ENCODE results near the gene ALPG.

DNA sequence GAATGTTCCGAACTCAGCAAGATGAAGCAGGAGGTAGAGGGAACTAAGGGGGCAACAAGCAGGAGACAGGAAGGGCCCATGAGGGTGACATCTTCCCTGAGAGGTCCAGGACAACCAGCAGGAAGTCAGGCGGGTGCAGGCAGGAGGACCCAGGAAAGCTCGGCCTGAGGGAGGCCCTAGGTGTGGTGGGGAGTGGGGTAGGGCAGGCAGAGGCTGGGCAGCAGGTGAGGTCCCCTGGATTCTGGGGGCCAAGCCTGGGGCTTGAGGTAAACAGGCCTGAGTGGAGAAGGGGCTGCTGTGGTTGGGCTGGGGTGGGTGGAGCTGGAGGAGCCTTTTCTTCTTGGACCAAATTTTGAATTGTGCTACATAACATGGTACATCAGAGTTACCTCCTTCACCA lies 4.1 kb upstream of the ALPG start:
- TF ChIP-seq TAF1 (IDR thresholded peaks at IDR 0.05; ENCODE audit: borderline replicate concordance, insufficient read depth, low read length): no peak
- no peak for TF ChIP-seq POLR2AphosphoS5 (IDR thresholded peaks at IDR 0.05; ENCODE audit: low read depth, low read length)
- no peak for TF ChIP-seq REST (IDR thresholded peaks at IDR 0.05; ENCODE audit: insufficient read depth in 1 of 2, low read depth in 2 of 2, low read length in 2 of 2)
- no peak for TF ChIP-seq SIN3A (IDR thresholded peaks at IDR 0.05; ENCODE audit: borderline replicate concordance, insufficient read depth, low read length)
- no peak for TF ChIP-seq FOXP2 (optimal IDR thresholded peaks at IDR 0.05; ENCODE audit: borderline replicate concordance, extremely low read depth, extremely low read length, insufficient read depth)
